DOHH2 (cell line): ENCODE results near the gene GAS7.

ENCODE experiments used
- EZH2phosphoT487 ChIP-seq: fragments of 200-600 bp; sonication (generic); IDR thresholded peaks from 2 replicates; pipeline ENCODE4 v1.6.1; 2017; ENCODE audit warnings: borderline replicate concordance, mild to moderate bottlenecking, antibody characterized with exemption, low read length, moderate library complexity, mixed read lengths
- TF ChIP-seq, protein P1 (sequence below): fragments of 200-600 bp; sonication (generic); IDR thresholded peaks from one replicate; pipeline ENCODE4 v1.5.1; 2014; ENCODE audit warnings: antibody characterized with exemption, mild to moderate bottlenecking, low read depth, low read length; ENCODE audit not compliant: poor library complexity, severe bottlenecking

DNA sequence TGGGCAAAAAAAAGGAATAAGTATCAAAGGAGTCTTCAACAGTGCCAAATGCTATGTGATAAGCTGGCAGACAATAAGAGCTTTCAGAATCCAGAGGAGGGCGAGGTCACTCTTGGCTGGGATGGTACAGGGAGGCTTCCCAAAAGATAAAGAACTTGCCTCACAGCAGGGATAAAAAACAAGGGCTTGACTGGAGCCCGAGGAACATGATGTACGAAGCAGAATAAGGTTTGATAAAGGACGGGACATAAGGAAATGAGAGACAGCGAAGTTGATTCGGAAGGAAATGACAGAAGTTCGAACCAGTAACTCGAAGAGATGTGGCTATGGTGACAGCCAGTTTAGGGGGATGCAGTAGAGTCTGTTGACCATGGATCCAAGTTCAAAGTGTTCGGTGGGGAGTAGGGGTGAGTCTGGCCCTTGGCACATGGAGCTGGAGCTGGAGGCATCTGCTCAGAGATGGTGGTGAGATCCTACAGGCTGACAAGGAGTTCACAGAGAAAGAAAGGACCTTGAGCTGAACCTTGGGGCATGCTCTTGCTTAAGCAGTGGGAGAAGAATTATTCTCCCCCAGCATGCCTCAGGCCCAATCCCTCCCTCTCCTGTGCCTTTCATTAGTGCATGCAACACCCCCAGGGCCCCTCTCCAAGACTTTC lies 155.7 kb downstream of the GAS7 start:
- TF ChIP-seq, protein P1, sequence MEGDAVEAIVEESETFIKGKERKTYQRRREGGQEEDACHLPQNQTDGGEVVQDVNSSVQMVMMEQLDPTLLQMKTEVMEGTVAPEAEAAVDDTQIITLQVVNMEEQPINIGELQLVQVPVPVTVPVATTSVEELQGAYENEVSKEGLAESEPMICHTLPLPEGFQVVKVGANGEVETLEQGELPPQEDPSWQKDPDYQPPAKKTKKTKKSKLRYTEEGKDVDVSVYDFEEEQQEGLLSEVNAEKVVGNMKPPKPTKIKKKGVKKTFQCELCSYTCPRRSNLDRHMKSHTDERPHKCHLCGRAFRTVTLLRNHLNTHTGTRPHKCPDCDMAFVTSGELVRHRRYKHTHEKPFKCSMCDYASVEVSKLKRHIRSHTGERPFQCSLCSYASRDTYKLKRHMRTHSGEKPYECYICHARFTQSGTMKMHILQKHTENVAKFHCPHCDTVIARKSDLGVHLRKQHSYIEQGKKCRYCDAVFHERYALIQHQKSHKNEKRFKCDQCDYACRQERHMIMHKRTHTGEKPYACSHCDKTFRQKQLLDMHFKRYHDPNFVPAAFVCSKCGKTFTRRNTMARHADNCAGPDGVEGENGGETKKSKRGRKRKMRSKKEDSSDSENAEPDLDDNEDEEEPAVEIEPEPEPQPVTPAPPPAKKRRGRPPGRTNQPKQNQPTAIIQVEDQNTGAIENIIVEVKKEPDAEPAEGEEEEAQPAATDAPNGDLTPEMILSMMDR: no peak
- TF ChIP-seq EZH2phosphoT487: no peak
